Sigmoid colon (tissue), 3 donors: ENCODE results near the gene POLE.

ENCODE experiments used
- CTCF ChIP-seq, 4 experiments: fragments of 450-650 bp in 3 of 4; fragments of 200-600 bp in 1 of 4; IDR thresholded peaks; one replicate each; pipeline ENCODE4 v1.5.1; 2016 to 2019; ENCODE audit warnings: antibody characterized with exemption in 4 of 4, mild to moderate bottlenecking in 3 of 4, moderate library complexity in 2 of 4
- POLR2A ChIP-seq, 2 donors: fragments of 450-650 bp; IDR thresholded peaks; one replicate each; pipeline ENCODE4 v1.6.1; 2016; ENCODE audit warnings: antibody characterized with exemption in 2 of 2, mild to moderate bottlenecking in 2 of 2, moderate library complexity in 2 of 2

GRCh38 chr12:132576701-132577100 is 110.4 kb downstream of the POLE start:
- no peak for TF ChIP-seq CTCF (IDR thresholded peaks at IDR 0.05)
- TF ChIP-seq POLR2A (IDR thresholded peaks at IDR 0.05) = no peak
